Measurements from ENCODE around the gene IRAK1.

GRCh38 chrX:154038656-154039055 lies 19.0 kb upstream of the IRAK1 start:
- TF ChIP-seq MED1 (CRISPR knock-in tag; IDR thresholded peaks at IDR 0.05): no peak
- no peak for TF ChIP-seq ZNF263 (CRISPR knock-in tag; IDR thresholded peaks at IDR 0.05)
- no peak for TF ChIP-seq POLR2AphosphoS5 (IDR thresholded peaks at IDR 0.05; ENCODE audit: low read depth, low read length)
- TF ChIP-seq ZSCAN25 (CRISPR knock-in tag; IDR thresholded peaks at IDR 0.05): no peak
- TF ChIP-seq NR2C2 (CRISPR knock-in tag; IDR thresholded peaks at IDR 0.05; ENCODE audit: borderline replicate concordance): no peak
- no peak for TF ChIP-seq SALL2 (CRISPR knock-in tag; IDR thresholded peaks at IDR 0.05)
- TF ChIP-seq CHD4 (IDR thresholded peaks at IDR 0.05; ENCODE audit: borderline replicate concordance, low read length): no peak
- TF ChIP-seq HDAC2 (CRISPR knock-in tag; IDR thresholded peaks at IDR 0.05): no peak
- no peak for TF ChIP-seq EZH2 (conservative IDR thresholded peaks at IDR 0.05; ENCODE audit: low read depth, low read length)
- TF ChIP-seq MYC (CRISPR knock-in tag; IDR thresholded peaks at IDR 0.05; ENCODE audit: borderline replicate concordance): no peak
- no peak for TF ChIP-seq CTCF (CRISPR knock-in tag; IDR thresholded peaks at IDR 0.05)

Data from HepG2 (cell line).